PC-3 (cell line): ENCODE results near the gene BRK1. TPM values are rescaled to one million over a fixed set of nuclear protein-coding genes. Genes with fewer than 3 reads are reported as not detected.
A peak's percentile ranks its signal among the peaks of the same experiment; 100 is the strongest.

Source experiments
- ATAC-seq: fragments of 200-7000 bp; cut with Tn5 transposase; 2 replicates; pipeline ENCODE4 v1.9.1; 2020; ENCODE audit warnings: mild to moderate bottlenecking, moderate library complexity
- BruUV-seq: library from RNA; stranded (reverse); fragments of 400-500 nt; replicated peaks from 2 replicates; lab custom pipeline; 2021; lab: Mats Ljungman, UMichigan
- CTCF ChIA-PET: fragments of 300-600 bp; sonication (Branson Sonifier 250); formaldehyde crosslinking; loops from one replicate; lab custom pipeline; 2022; ENCODE audit warnings: antibody characterized with exemption; lab: Charles Lee
- POLR2A ChIA-PET: fragments of 300-600 bp; sonication (Branson Sonifier 250); formaldehyde crosslinking; loops from one replicate; lab custom pipeline; 2022; ENCODE audit warnings: antibody characterized with exemption; ENCODE audit not compliant: unreplicated experiment; lab: Charles Lee
- DNase-seq: peaks from one replicate; pipeline ENCODE4 v3.0.0-alpha.2; 2015
- H2AFZ ChIP-seq: fragments of 300-600 bp; sonication (generic); 2 replicates; pipeline ENCODE4 v1.6.0; 2016; ENCODE audit warnings: antibody characterized with exemption, low read length
- H3F3A ChIP-seq: fragments of 300-600 bp; sonication (generic); one replicate; pipeline ENCODE4 v1.6.0; 2017; ENCODE audit warnings: antibody characterized with exemption, low read length, control low read depth, mild to moderate bottlenecking; ENCODE audit not compliant: unreplicated experiment
- H3K27ac ChIP-seq: fragments of 300-600 bp; sonication (generic); 2 replicates; pipeline ENCODE4 v1.5.1; 2016; ENCODE audit warnings: mild to moderate bottlenecking, low read length
- H3K27me3 ChIP-seq: fragments of 300-600 bp; sonication (generic); 2 replicates; pipeline ENCODE4 v1.6.1; 2016; ENCODE audit warnings: low read length, mixed read lengths
- H3K36me3 ChIP-seq: fragments of 300-600 bp; sonication (generic); 2 replicates; pipeline ENCODE4 v1.6.1; 2016; ENCODE audit warnings: low read depth, mixed run types, low read length, mixed read lengths
- H3K4me1 ChIP-seq: fragments of 300-600 bp; sonication (generic); 2 replicates; pipeline ENCODE4 v1.5.1; 2016; ENCODE audit warnings: low read length; ENCODE audit not compliant: insufficient read depth
- H3K4me2 ChIP-seq: fragments of 300-600 bp; sonication (generic); 2 replicates; pipeline ENCODE4 v1.6.0; 2016; ENCODE audit warnings: low read length
- H3K4me3 ChIP-seq: fragments of 300-600 bp; sonication (generic); 2 replicates; pipeline ENCODE4 v1.5.1; 2016; ENCODE audit warnings: mild to moderate bottlenecking, low read length, mixed read lengths
- H3K79me2 ChIP-seq: fragments of 300-600 bp; sonication (generic); 2 replicates; pipeline ENCODE4 v1.6.1; 2017; ENCODE audit warnings: low read length, mixed read lengths
- H3K9ac ChIP-seq: fragments of 300-600 bp; sonication (generic); 2 replicates; pipeline ENCODE4 v1.6.0; 2016; ENCODE audit warnings: mild to moderate bottlenecking, low read length
- H3K9me2 ChIP-seq: fragments of 300-600 bp; sonication (generic); replicated peaks from 2 replicates; pipeline ENCODE4 v1.6.1; 2016; ENCODE audit warnings: mixed run types, low read length, mixed read lengths
- H3K9me3 ChIP-seq: fragments of 300-600 bp; sonication (generic); 2 replicates; pipeline ENCODE4 v1.6.1; 2016; ENCODE audit warnings: low read length, mixed read lengths
- H4K20me1 ChIP-seq: fragments of 300-600 bp; sonication (generic); 2 replicates; pipeline ENCODE4 v1.6.1; 2016; ENCODE audit warnings: low read length, mixed read lengths
- EZH2 ChIP-seq: fragments of 300-600 bp; sonication (generic); IDR thresholded peaks from one replicate; pipeline ENCODE4 v1.6.1; 2017; ENCODE audit warnings: antibody characterized with exemption, mild to moderate bottlenecking, low read length; ENCODE audit not compliant: unreplicated experiment
- EZH2phosphoT487 ChIP-seq: fragments of 300-600 bp; sonication (generic); IDR thresholded peaks from 2 replicates; pipeline ENCODE4 v1.6.1; 2018; ENCODE audit warnings: mild to moderate bottlenecking, antibody characterized with exemption, low read length, borderline replicate concordance
- intact Hi-C: fragments of 100-400 bp; cut with micrococcal nuclease; formaldehyde crosslinking; loops from 2 replicates; pipeline ENCODE4 v1.9.0; 2023
- total RNA-seq: library from RNA; depleted of rRNA; stranded (reverse); fragments of >200 nt; gene quantifications from 2 replicates; pipeline ENCODE4 v1.2.3, GENCODE V29; 2014
- TF ChIP-seq, protein P1 (sequence below): fragments of 300-600 bp; sonication (generic); conservative IDR thresholded peaks from 2 replicates; pipeline ENCODE4 v1.5.1; 2017; ENCODE audit warnings: antibody characterized with exemption, low read depth, mild to moderate bottlenecking, low read length

BRK1 gene
- total RNA-seq, 1 experiment from 2014 or later: 140 TPM

DNA sequence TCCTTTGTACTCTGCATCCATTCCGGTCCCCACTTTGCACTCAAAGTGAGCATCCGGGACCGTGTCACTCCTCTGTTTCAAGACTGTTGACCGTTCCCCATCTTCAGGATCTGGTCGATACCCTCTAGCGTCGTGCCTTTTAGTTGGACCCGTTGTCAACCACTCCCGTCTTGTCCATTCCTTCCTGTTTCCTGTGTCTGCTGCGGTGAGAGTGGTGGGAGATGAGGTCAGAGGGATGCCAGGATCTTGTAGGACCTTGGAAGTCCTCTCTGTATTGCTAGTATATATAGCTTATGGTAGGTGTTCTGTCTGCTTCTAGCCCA lies 624 bp downstream of the BRK1 start:
- Histone ChIP-seq H3K9me3 (no peaks in the 10 kb centered on the region), H4K20me1 (peaks cover 16% of the 10 kb centered on the region; the same call in 1 of the 2 replicates), H3K4me1 (peaks cover 19% of the 10 kb centered on the region), H3K9ac (peak overlapping the region; percentile 85), H3K36me3 (peaks cover 3% of the 10 kb centered on the region; the same call in 1 of the 2 replicates), H3K4me2 (peak overlapping the region; percentile 91), H3F3A (no peaks in the 10 kb centered on the region), H3K27me3 (no peaks in the 10 kb centered on the region), H3K9me2 (no peaks in the 10 kb centered on the region), H3K27ac (0 out of 2 replicates have a peak overlapping the region, but pooled peaks have one; percentile 22), H2AFZ (peak overlapping the region; percentile 74), H3K4me3 (peak overlapping the region; percentile 94), H3K79me2 (peaks cover 57% of the 10 kb centered on the region)
- DNase-seq (peak; percentile 42), ATAC-seq (peak; percentile 42)
- ChIA-PET CTCF (no interaction called here), POLR2A (interaction anchor here (0.6 kb wide), 2 partner anchors 19 to 76 kb away, joined by 5 read pairs; no protein-coding TSS in a partner anchor)
- intact Hi-C loops: loop anchor here (10.0 kb wide), 1 partner anchor 141 kb away; no protein-coding TSS in a partner anchor
- TF ChIP-seq, protein P1, sequence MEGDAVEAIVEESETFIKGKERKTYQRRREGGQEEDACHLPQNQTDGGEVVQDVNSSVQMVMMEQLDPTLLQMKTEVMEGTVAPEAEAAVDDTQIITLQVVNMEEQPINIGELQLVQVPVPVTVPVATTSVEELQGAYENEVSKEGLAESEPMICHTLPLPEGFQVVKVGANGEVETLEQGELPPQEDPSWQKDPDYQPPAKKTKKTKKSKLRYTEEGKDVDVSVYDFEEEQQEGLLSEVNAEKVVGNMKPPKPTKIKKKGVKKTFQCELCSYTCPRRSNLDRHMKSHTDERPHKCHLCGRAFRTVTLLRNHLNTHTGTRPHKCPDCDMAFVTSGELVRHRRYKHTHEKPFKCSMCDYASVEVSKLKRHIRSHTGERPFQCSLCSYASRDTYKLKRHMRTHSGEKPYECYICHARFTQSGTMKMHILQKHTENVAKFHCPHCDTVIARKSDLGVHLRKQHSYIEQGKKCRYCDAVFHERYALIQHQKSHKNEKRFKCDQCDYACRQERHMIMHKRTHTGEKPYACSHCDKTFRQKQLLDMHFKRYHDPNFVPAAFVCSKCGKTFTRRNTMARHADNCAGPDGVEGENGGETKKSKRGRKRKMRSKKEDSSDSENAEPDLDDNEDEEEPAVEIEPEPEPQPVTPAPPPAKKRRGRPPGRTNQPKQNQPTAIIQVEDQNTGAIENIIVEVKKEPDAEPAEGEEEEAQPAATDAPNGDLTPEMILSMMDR: no peak
- TF ChIP-seq EZH2phosphoT487: no peak
- no peak for TF ChIP-seq EZH2
- no TSS peak for BruUV-seq

DNA sequence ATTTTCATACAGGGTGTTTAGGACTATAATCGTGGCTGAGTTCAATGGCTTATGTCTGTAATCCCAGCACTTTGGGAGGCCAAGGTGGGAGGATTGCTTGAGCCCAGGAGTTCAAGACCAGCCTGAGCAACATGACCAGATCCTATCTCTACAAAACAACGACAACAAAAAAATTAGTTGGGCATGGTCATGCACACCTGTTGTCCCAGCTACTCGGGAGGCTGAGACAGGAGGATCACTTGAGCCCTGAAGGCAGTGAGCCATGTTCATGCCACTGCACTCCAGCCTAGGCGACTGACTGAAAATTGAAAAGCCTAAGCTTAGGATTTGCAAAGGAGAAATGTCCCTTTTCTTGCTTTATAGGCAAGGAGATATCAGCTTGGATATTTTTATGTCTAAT lies 1.5 kb downstream of the BRK1 start:
- ChIA-PET POLR2A (no interaction called here), CTCF (no interaction called here)
- peaks cover 3% of the 10 kb centered on the region; the same call in 1 of the 2 replicates for H3K36me3 ChIP-seq
- no peak overlapping the region for H3K27ac ChIP-seq
- ATAC-seq: no peak
- peak overlapping the region; percentile 91 for H3K4me2 ChIP-seq
- no peak overlapping the region for H3K9ac ChIP-seq
- peak overlapping the region; percentile 94 for H3K4me3 ChIP-seq
- no peak for DNase-seq
- H3K9me3 ChIP-seq: no peaks in the 10 kb centered on the region
- TF ChIP-seq, protein P1: no peak
- TF ChIP-seq EZH2phosphoT487: no peak
- no peak for TF ChIP-seq EZH2
- H3F3A ChIP-seq: no peaks in the 10 kb centered on the region
- H3K27me3 ChIP-seq: no peaks in the 10 kb centered on the region
- H3K4me1 ChIP-seq: peaks cover 19% of the 10 kb centered on the region
- BruUV-seq: no TSS peak
- peaks cover 64% of the 10 kb centered on the region for H3K79me2 ChIP-seq
- peaks cover 18% of the 10 kb centered on the region; the same call in 1 of the 2 replicates for H4K20me1 ChIP-seq
- intact Hi-C loops: loop anchor here (10.0 kb wide), 1 partner anchor 142 kb away; no protein-coding TSS in a partner anchor
- no peaks in the 10 kb centered on the region for H3K9me2 ChIP-seq
- H2AFZ ChIP-seq: no peak overlapping the region

DNA sequence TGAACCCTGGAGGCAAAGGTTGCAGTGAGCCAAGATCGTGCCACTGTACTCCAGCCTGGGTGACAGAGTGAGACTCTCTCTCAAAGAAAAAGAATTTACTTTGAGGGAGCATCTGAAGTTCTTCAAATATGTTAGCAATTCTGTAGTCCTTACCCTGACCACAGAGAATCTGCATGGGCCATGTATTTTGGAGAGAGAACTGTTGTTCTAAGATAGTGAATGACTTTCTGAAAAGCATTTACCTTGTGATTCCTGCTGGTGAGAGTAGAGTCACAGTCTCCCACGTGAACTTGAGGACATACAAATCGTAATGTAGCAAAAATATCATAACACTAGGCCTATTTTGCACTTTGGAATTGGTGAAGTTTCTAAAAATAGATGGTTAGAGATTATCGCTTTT lies 3.9 kb downstream of the BRK1 start:
- BruUV-seq: no TSS peak

More for the DNA sequence above, 3.9 kb downstream of the BRK1 start:
- Histone ChIP-seq H3K27ac (no peak overlapping the region), H4K20me1 (peaks cover 19% of the 10 kb centered on the region; the same call in 1 of the 2 replicates), H3K4me1 (peaks cover 19% of the 10 kb centered on the region), H3K9me2 (no peaks in the 10 kb centered on the region), H3F3A (no peaks in the 10 kb centered on the region), H3K4me2 (no peak overlapping the region), H3K79me2 (peaks cover 85% of the 10 kb centered on the region), H3K9ac (no peak overlapping the region), H3K9me3 (no peaks in the 10 kb centered on the region), H2AFZ (no peak overlapping the region), H3K36me3 (peaks cover 6% of the 10 kb centered on the region; the same call in 1 of the 2 replicates), H3K27me3 (no peaks in the 10 kb centered on the region), H3K4me3 (no peak overlapping the region)
- ChIA-PET POLR2A (no interaction called here), CTCF (no interaction called here)
- DNase-seq (no peak), ATAC-seq (no peak)
- intact Hi-C loops: loop anchor here (10.0 kb wide), 1 partner anchor 145 kb away; no protein-coding TSS in a partner anchor
- TF ChIP-seq EZH2 (no peak), EZH2phosphoT487 (no peak)
- TF ChIP-seq, protein P1: no peak
